Activated CD8-positive, alpha-beta T cell treated with anti-CD3 and anti-CD28 coated beads for 36 hours (primary cell): ENCODE measurements around the gene FAM167B. TPM values are rescaled to one million over a fixed set of nuclear protein-coding genes. Genes with fewer than 3 reads are reported as not detected.
A peak's percentile ranks its signal among the peaks of the same experiment; 100 is the strongest.

Source experiments
- ATAC-seq: fragments of 200-7000 bp; cut with Tn5 transposase; one replicate; pipeline ENCODE4 v1.10.0; 2021; ENCODE audit warnings: mild to moderate bottlenecking, moderate library complexity
- CTCF ChIA-PET: fragments of 350-600 bp; sonication (Branson Sonifier 250); formaldehyde crosslinking; loops from one replicate; lab custom pipeline; 2021; ENCODE audit warnings: antibody characterized with exemption; lab: Charles Lee
- POLR2A ChIA-PET: fragments of 350-600 bp; sonication (Branson Sonifier 250); formaldehyde crosslinking; loops from one replicate; lab custom pipeline; 2021; ENCODE audit warnings: antibody characterized with exemption; lab: Charles Lee
- DNase-seq: peaks from one replicate; pipeline ENCODE4 v3.0.0-alpha.2; 2020
- H3K27ac Mint-ChIP-seq: one replicate; pipeline ENCODE4 v1.8.0; 2021; ENCODE audit warnings: mild to moderate bottlenecking, mixed read lengths
- H3K27me3 Mint-ChIP-seq: one replicate; pipeline ENCODE4 v1.8.0; 2021; ENCODE audit warnings: mixed read lengths
- H3K36me3 Mint-ChIP-seq: one replicate; pipeline ENCODE4 v1.8.0; 2021; ENCODE audit warnings: low read depth, mixed read lengths
- H3K4me1 Mint-ChIP-seq: one replicate; pipeline ENCODE4 v1.8.0; 2021; ENCODE audit warnings: low read depth, mixed read lengths
- H3K4me3 Mint-ChIP-seq: one replicate; pipeline ENCODE4 v1.8.0; 2021; ENCODE audit warnings: mild to moderate bottlenecking, moderate library complexity, mixed read lengths
- H3K9me3 Mint-ChIP-seq: one replicate; pipeline ENCODE4 v1.8.0; 2021; ENCODE audit warnings: mixed read lengths
- intact Hi-C: fragments of 100-400 bp; cut with micrococcal nuclease; formaldehyde crosslinking; loops from one replicate; pipeline ENCODE4 v1.10.0; 2022
- total RNA-seq, 2 experiments: library from RNA; stranded (reverse); gene quantifications; one replicate each; pipeline ENCODE4 v1.2.3, GENCODE V29; 2021
- TF ChIP-seq, protein P1 (sequence below): fragments of 200-600 bp; IDR thresholded peaks from one replicate; pipeline ENCODE4 v1.8.0; 2022; ENCODE audit warnings: antibody characterized with exemption, mild to moderate bottlenecking

Gene FAM167B
- total RNA-seq, 2 experiments from 2014 or later: 0.38 to 0.89 TPM

DNA sequence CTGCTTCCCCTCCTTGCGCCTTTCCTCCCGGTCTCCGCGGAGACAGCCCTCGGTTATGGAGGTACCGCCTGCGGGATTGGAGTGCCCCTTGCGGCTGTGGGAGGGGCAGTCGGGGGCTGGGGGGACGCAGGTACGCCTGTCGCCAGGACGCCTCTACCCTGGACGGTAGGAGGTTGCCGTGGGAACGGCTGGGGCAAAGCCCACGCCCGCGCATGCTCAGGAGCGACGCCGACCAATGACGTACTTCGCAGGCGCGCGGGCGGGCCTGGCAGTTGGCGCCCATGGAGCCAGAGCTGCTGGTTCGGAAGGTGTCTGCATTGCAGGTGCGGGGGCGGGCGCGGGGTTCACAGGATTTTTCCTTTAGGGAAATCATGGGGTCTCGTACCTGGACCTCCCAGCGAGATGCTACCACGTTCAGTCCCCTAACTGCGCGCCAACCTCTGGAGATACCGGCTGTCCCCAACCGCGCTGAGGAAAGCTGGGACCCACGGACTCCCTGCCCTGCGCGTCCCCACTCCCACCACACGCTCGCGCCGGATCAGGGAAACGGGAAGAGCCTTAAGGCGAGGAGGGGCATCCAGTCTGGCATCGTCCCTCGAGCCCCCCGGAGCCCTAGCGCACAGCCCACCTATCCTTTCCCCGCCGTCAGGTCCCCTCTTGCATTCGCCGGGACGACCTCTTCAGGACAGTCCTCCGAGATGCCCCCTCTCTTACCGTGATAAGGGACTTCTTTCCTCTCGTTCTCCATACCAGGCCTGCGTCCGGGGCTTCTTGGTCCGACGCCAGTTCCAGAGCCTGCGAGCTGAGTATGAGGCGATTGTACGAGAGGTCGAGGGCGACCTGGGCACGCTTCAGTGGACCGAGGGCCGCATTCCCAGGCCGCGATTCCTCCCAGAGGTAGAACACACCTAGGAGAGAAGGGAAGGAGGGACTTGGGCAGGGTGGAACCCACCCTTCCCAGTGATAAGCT, 41.3 kb upstream of the FAM167B start, which contains the start of gene IQCC:
TSS of gene IQCC (plus strand) at position 271 of the 970 bp plus-strand sequence. CDS start at position 282, 11 bp downstream.
- CTCF ChIA-PET: interaction anchor here (1.2 to 8.1 kb wide), 3 partner anchors 10 to 43 kb away, joined by 6 to 44 read pairs (median 7); no protein-coding TSS in a partner anchor
- Mint-ChIP-seq H3K4me1 (peaks cover 26% of the 10 kb centered on the region), H3K27me3 (no peaks in the 10 kb centered on the region), H3K9me3 (no peaks in the 10 kb centered on the region), H3K27ac (peak within 1 kb of the TSS; percentile 86), H3K4me3 (peak within 1 kb of the TSS; percentile 90), H3K36me3 (peaks cover 18% of the 10 kb centered on the region)
- intact Hi-C loops: no loop called here
- POLR2A ChIA-PET: interaction anchor here (0.7 to 4.1 kb wide), 10 partner anchors 9 to 140 kb away, joined by 3 to 35 read pairs (median 6); partner anchors contain the start of gene LCK
- ATAC-seq (peak; percentile 68), DNase-seq (peak; percentile 91)
- TF ChIP-seq, protein P1, sequence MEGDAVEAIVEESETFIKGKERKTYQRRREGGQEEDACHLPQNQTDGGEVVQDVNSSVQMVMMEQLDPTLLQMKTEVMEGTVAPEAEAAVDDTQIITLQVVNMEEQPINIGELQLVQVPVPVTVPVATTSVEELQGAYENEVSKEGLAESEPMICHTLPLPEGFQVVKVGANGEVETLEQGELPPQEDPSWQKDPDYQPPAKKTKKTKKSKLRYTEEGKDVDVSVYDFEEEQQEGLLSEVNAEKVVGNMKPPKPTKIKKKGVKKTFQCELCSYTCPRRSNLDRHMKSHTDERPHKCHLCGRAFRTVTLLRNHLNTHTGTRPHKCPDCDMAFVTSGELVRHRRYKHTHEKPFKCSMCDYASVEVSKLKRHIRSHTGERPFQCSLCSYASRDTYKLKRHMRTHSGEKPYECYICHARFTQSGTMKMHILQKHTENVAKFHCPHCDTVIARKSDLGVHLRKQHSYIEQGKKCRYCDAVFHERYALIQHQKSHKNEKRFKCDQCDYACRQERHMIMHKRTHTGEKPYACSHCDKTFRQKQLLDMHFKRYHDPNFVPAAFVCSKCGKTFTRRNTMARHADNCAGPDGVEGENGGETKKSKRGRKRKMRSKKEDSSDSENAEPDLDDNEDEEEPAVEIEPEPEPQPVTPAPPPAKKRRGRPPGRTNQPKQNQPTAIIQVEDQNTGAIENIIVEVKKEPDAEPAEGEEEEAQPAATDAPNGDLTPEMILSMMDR: no peak

DNA sequence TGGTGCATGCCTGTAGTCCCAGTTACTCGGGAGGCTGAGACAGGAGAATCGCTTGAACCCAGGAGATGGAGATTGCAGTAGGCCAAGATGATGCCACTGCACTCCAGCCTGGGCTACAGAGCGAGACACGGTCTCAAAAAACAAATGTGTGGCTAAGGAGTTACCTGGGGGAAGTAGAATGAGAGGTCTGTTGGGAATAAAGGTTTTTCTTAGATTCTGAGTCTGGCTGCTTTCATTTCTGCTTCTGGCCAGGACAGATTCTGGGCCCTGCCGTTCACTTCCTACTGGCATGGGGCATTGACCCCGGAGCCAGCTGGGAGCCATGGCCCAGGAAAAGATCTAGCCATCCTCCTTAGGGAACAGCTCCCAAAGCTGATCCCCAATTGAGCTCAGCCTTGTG, 38.6 kb upstream of the FAM167B start:
- POLR2A ChIA-PET: interaction anchor here (4.1 kb wide), 1 partner anchor 12 kb away, joined by 35 read pairs; no protein-coding TSS in a partner anchor
- intact Hi-C loops: no loop called here
- ATAC-seq (no peak), DNase-seq (no peak)
- TF ChIP-seq, protein P1: no peak
- H3K27me3 Mint-ChIP-seq: no peaks in the 10 kb centered on the region
- H3K4me1 Mint-ChIP-seq: peaks cover 15% of the 10 kb centered on the region
- H3K36me3 Mint-ChIP-seq: peaks cover 18% of the 10 kb centered on the region
- no peaks in the 10 kb centered on the region for H3K9me3 Mint-ChIP-seq
- CTCF ChIA-PET: interaction anchor here (1.1 to 1.9 kb wide), 2 partner anchors 40 to 205 kb away, joined by 3 to 4 read pairs; no protein-coding TSS in a partner anchor
- no peak overlapping the region for H3K27ac Mint-ChIP-seq
- no peak overlapping the region for H3K4me3 Mint-ChIP-seq

DNA sequence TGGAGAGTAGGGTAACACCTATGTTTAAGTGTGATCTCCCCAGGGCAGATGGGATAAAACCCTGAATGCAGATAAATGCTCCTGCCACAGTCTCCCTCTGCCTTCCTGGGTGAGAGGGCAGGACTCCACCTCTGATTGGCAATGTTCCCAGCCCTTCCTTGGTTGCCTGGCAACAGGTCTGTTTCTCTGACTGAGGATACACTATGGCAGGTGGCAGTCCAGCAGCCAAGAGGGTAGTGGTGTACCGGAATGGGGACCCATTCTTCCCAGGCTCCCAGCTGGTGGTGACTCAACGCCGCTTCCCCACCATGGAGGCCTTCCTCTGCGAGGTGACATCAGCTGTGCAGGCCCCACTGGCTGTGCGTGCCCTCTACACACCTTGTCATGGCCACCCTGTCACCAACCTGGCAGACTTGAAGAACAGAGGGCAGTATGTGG, 38.1 kb upstream of the FAM167B start, which contains the start of gene DCDC2B:
TSS of gene DCDC2B (plus strand) at position 199 of the 438 bp plus-strand sequence. CDS start at position 204, 5 bp downstream.
- no peaks in the 10 kb centered on the region for H3K9me3 Mint-ChIP-seq
- H3K27ac Mint-ChIP-seq: no peak within 1 kb of the TSS
- peaks cover 15% of the 10 kb centered on the region for H3K4me1 Mint-ChIP-seq
- ChIA-PET CTCF (interaction anchor here (0.7 to 1.9 kb wide), 3 partner anchors 9 to 205 kb away, joined by 3 to 4 read pairs (median 3); no protein-coding TSS in a partner anchor), POLR2A (interaction anchor here (1.2 to 4.1 kb wide), 2 partner anchors 8 to 12 kb away, joined by 3 to 35 read pairs; partner anchors contain the start of gene CCDC28B)
- H3K4me3 Mint-ChIP-seq: no peak within 1 kb of the TSS
- ATAC-seq: no peak
- TF ChIP-seq, protein P1: no peak
- peaks cover 18% of the 10 kb centered on the region for H3K36me3 Mint-ChIP-seq
- no peaks in the 10 kb centered on the region for H3K27me3 Mint-ChIP-seq
- DNase-seq: no peak
- intact Hi-C loops: no loop called here

DNA sequence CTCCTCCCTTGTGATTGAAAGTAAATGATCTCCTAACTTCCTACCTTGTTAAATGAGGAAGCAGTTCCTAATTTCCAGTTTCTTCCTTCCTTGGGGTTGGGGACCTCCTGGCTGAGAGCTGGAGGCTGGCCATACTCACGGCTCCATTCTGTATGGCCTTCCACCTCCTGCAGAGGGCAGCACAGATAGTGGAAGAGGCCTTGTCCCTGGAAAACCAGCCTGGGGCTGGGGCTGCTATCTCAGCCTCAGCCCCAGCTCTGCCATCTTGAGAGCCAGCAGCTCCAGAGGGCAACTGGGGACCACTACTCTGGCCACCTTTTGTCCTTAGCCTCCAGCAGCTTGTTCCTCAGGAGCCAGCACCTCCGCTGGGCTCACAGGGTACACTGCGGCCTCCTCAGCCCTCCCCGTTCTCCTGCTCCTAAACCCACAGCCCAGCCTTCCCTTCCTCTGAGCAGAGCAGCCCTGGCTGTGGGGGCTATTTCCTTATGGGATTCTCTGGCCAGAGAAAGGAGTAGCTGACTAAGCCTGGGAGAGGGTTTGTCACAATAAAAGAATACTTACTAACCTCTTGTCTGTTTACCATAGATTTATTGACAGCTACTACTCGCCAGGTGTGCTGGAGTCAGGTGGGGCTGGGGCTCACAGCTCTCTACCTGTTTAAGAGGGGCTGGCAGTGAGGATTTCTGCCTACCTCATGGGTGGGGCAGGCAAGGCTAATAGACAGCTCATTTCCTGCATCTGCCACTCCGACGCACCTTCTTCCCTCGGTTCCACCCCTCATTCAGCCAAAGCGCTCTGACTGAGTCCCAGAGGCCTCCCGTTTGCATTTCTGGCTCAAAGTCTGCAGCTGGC, 31.2 kb upstream of the FAM167B start:
- H3K4me3 Mint-ChIP-seq: no peak overlapping the region

More for the DNA sequence above, 31.2 kb upstream of the FAM167B start:
- DNase-seq (peak; percentile 69), ATAC-seq (peak; percentile 97)
- peaks cover 11% of the 10 kb centered on the region for H3K4me1 Mint-ChIP-seq
- TF ChIP-seq, protein P1: peak; percentile 91
- H3K9me3 Mint-ChIP-seq: no peaks in the 10 kb centered on the region
- ChIA-PET POLR2A (interaction anchor here (0.7 to 1.9 kb wide), 13 partner anchors 9 to 161 kb away, joined by 3 to 9 read pairs (median 3); partner anchors contain the start of genes HDAC1, IQCC and LCK), CTCF (interaction anchor here (0.7 to 4.3 kb wide), 48 partner anchors 9 to 257 kb away, joined by 3 to 44 read pairs (median 5); partner anchors contain the start of genes CCDC28B, HDAC1, IQCC and LCK)
- intact Hi-C loops: no loop called here
- H3K27me3 Mint-ChIP-seq: no peaks in the 10 kb centered on the region
- H3K27ac Mint-ChIP-seq: no peak overlapping the region
- H3K36me3 Mint-ChIP-seq: no peaks in the 10 kb centered on the region
